CD4-positive, alpha-beta T cell treated with Interferon gamma for 1 hour (primary cell): ENCODE measurements around the gene HOXB8.

Experiments used
- DNase-seq: peaks from one replicate; pipeline ENCODE4 v3.0.0-alpha.2; 2020

The HOXB8 gene

DNA sequence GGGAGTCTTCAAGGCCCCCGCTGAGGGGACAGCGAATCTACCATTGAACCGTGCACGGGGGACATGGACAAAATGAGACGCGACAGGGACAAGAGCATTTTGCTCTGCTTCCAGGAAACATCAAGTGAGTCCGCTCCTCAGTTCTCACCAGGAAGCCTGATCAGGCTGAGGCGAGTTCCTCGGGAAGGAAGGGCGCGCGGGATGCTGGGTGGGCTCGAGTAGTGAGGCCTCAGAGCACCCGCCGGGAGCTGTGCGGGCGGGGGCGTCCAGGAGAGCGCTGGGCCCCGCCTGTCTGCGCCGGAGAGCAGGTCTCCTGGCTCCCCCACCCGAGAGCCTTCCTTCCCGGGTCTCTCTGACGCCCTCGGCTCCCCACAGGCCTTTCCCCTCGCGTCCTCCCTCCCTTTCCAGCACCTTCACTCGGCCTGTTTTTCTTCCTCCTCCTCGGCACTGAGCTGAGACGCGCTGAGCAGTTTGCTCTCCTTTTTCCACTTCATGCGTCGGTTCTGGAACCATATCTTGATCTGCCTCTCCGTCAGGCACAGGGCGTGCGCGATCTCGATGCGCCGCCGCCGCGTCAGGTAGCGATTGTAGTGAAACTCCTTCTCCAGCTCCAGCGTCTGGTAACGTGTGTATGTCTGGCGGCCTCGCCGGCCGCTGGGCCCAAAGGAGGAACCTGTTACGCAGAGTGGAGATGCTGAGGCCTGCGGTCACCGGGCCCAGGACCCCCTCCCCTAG, 18.9 kb downstream of the HOXB8 start:
- DNase-seq: no peak

DNA sequence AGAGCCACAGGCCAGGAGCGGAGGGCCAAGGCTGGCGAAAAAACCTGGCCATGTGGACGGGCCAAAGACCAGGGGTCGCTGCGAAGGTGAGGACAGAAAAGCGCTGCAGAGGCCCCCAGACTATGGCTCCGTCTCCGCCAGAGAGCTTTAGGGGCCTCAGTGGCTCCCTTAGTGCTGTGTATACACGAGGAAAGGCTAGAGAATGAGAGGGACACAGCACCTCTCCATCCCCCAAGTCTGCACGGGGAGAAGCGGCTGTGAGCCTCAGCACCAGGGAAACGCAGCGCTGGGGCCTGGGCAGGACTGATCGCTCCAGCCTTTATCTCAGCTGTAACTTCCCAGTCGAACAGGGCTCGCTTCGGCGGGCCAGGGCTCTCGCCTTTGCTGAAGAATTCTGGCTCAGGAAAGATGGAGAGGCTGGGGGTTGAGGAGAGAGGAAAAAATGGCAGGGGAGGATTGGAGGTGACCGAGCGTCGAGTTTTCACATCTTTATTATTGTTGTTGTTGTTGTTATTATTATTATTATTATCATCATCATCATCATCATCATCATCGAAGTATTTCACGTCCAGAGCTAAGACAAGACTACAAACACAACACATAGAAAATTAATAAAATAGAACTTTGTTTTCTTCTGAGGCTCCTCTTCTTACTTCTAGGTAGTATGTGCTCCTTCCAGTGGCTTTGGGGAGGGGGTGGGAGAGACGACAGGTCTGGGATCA, 19.7 kb downstream of the HOXB8 start:
- DNase-seq: no peak

DNA sequence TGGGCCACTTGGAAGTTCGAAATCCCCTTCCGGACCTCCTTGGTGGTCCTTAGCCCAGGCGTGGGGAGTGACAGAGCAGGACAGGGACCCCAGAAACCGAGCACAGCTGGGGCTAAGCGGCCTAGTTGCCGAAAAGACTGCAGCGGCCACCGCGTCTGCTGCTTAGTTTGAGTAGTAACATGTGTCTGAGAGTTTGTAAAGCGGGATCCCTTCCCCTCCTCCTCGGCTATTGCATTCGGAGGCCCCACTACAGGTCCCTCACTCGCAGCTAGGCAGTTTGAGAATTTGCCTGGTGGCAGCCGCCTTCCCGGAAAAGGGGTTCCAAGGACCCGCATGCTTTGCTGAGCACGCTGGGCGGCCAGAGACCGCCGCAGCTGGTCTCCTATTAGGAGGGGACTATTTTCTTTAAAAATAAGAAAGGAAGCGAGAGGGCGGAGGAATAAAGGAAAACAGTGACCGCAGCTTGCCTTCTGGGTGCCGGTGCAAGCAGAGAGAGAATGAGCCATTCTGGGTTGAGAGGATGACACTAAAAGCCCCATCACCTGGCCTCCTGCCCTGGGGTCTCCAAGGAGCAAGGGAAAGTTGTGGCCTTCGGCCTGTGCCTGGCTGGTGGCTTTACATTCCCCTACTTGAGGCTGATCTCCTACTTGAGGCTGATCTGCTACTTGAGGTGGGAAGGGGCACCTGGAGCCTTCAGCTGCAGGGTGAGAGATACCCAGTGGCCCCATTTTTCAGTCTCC, 20.4 kb downstream of the HOXB8 start:
- DNase-seq: no peak

DNA sequence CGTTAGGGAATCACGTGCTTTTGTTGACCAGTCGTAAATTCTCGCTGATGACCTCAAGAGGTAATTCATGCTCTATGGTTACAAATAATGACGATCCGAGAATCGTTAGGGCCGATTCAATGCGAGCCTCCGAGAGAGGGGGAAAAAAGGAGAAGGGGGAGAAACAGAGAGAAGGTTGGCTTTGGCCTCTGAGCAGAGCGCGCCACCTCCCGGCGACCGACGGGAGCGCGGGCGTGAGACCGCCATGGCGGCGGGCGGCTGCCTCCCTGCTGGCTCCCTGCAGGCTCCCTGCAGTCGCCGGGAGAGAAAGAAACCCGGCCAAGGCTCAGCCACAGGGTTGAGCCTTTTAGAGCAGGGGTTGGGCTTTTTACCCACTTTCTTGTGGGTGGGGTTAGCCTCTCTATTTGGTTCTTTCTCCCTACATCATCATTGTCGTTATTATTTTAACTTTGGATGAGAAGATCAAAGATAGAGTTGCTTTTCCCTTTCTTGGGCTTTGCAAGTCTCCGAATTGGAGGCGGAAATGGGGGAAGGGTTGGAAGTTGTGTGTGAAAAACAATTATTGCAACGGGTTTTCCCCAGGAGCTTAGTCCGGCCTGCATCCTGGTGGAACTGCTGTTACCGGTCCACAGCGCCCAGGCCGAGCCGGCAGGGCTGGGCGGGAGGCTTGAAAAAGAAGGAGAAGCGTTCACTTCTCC, 21.1 kb downstream of the HOXB8 start:
- DNase-seq: peak; percentile 72

DNA sequence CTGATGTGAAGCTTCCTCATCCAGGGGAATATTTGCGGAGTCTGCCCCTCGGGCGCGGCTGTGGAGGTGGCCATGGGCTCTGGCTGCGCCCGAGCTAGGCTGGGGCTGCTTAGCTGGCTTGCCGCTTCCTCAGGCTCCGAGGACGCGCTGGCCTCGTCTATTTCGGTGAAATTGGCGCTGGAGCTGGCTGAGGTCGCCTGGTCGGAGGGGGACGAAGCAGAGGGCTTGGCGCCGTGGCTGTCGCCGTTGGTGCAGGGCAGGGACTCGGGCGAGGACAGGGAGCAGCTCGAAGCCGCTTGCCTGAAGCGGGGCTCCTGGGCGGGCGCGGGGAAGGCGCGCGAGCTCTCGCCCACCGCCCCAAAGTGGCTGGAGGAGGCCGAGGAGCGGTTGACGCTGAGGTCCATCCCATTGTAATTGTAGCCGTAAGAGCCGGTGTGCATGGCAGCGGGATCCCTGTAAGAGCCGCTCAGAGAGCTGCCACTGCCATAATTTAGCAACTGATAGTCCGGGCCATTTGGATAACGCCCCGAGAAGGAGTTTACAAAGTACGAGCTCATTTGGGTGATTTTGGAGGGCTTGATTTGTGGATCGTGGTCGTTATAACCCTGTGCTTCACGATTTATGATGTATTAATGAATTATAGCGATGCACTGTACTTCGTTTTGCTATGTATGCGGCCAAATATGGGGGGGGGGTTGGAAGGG, 21.8 kb downstream of the HOXB8 start, which contains the start of gene HOXB5:
HOXB5 (minus strand) TSS at position 654 of the 704 bp plus-strand sequence; CDS start at position 557, 97 bp downstream.
- DNase-seq: no peak

DNA sequence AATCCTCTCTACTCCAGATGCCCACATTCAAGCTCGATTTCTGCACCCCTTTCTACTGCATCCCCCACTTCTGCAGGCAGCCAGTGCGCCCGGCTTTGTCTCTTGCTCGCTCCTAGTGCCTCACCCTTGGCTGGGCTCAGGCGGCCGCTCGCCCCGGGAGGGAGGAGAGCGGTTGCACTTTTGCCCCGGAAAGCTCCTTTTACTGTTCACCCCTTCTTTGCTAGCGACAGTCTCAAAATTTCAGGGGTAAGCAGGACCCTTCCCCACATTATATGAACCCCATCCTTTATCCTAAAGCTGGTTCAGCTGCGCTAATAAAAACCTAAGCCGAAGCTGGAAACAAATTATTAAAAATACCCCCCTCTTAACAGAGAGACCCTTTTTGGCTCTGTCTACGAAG, 22.5 kb downstream of the HOXB8 start:
- no peak for DNase-seq

DNA sequence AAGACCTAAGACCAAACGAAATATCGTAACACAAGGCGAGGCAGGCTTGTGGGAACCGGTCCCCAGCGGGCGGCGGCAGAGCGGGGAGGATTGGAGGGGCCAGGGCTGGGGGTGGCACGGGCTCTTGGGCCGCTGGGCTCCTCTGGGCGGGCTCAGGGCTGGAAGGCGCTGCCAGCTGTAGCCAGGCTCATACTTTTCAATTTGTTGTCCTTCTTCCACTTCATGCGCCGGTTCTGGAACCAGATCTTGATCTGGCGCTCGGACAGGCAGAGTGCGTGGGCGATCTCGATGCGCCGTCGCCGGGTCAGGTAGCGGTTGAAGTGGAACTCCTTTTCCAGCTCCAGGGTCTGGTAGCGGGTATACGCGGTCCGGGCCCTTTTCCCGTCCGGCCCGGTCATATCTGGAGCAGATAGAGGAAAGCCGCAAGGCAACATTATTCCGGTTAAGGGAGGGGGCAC, 23.0 kb downstream of the HOXB8 start:
- no peak for DNase-seq

DNA sequence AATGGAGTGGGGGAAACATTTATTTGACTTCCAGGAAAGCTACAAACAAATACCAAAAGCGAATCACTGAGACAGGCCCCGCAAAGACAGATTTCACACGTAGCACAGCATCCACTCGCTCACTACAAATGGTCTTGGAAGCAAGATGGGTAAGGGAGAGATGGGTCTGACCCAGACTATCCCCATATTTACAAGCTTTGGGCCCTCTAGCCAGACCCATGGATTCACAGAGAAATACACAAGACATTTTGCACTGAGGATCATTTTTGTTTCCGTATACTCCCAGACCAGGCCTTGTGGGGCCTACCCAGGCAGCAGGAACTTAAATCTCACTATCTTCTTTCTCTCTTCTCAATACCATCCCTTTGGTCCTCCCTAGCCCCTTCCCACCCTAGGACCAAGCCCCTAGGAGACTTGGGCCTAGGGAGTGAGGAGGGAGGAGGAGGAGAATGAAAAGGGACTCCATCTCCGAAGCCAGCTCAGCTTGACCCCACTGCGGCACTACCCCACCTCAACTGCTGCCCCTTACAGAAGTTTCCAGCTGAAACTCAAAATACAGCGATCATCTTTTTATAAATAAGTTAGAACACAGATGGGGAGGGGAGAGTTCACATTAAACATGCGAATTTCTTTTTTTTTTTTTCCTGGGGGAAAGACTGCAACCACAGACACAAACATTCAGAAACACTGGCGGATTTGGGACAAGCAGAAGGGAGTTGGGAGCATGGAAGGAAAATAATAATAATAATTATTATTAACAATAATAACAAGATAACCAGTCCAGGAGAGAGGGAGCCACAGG, 23.6 kb downstream of the HOXB8 start:
- no peak for DNase-seq

DNA sequence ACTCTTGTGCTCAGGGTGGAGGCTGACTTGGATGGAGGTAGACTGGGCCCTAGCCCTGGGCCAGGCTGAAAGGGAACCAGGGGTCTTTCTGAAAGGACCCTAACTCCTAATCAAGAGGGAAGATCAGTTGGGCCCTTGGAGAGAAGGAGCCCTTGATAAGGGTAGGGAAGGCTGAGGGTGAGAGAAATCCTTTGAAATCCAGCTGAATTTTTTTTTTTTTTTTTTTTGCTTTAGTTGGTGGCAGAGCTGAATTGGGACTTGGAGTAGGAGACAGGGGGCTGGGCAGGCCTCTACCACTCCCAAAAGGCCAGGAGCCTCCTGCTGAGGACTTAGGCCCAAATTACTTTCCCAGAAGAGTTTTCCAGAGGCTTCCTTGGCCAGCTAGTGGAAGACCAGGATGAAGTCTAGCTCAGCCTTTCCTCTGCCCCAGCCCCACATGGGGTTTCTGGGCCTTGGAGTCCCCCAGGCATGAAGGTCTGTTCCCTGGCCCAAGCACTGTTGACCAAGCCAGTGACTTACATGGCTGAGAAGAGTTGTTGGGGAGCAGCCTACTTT, 24.4 kb downstream of the HOXB8 start:
- no peak for DNase-seq

DNA sequence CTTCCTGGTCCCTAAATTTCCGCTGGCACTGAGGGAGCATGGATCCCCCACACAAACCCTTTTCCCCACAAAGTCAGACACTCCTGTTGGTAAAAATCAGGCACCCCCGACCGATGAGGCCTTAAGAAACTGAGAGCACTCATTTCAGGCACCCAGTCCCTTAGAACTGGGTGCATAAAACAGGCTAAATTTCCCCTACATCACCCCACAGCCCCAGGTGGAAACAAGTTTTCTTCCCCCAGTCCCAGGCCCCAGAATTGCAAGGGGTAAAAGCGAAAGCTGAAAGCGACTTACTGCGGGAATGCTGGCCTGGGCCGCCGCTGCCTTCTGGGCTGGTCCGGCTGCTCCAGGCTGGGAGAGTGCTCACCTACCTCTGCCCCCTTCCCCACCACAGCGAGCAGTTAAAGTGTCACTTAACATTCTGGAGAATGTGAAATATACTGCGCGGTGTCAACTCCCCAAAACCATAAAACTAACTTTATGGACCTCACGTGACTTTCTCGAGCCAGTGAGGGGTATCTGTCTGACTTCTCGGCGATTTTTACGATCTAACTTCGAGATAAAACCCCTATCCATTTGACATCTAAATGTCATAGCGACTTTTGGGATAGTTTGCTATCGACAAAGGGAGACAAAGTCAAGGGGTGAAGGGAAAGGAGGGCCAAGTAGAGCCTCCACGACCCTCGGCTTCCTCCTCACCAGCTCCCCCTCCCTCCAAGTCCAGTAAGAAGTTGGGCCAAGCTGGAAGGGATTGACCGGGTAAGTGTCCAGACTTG, 25.1 kb downstream of the HOXB8 start, which contains the start of gene HOXB3:
HOXB3 (minus strand) TSS at position 411 of the 776 bp plus-strand sequence. CDS start 37,767 bp downstream, outside the sequence.
- no peak for DNase-seq

DNA sequence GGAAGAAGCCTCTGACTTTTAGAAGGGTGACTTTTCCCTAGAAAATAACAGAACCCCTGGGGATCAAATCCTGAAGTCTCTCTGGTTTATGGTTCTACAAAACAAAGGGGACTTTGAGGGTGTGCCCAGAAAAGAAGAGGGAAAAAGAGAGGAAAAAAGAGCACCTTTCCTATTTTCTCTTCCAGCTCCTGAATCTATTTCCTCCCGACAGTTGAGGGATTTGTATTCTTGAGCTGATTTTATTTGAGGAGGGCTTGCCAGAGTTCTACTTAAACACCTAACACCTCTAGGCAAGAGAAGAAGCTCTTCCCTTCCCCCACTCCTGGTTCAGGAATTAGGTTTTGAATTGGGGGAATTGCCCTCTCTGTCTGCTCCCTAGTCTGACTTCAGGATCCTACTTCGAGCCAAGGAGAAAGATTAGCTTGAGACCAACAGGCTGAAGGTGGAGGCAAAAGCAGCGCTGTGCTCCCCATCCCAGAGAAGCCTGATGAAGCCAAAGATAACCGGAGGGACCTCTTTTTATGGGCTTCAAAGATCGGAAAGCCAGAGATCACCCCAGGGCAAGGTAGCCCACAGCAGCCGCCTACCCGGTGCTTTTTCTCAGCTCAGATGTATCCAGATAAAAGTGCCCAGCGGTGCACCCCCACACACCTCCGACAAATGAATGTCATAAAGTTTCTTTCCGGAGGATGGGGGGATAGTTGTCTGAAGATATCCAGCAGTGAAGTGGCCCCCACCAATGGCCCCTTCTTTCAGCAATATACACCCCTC, 25.8 kb downstream of the HOXB8 start:
- DNase-seq: no peak

DNA sequence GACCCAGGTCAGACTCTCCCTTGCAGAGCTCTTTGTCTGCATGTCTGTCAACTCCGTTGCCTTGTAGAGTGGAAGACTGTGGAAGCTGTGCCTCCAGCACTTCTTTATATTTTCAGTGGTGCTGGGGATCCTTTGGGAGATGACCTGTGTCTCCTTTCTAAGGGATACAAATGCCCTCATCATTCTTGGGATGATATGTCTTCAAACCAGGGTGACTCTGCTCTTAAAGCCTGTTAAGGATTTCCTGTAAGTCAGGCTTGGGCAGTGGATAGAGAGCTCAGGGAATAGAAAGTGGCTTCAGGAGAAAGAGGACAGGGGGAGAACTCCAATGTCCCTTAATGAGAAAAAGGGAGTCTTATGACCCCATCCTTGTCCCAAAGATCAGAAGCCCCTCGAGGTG, 26.6 kb downstream of the HOXB8 start:
- no peak for DNase-seq

DNA sequence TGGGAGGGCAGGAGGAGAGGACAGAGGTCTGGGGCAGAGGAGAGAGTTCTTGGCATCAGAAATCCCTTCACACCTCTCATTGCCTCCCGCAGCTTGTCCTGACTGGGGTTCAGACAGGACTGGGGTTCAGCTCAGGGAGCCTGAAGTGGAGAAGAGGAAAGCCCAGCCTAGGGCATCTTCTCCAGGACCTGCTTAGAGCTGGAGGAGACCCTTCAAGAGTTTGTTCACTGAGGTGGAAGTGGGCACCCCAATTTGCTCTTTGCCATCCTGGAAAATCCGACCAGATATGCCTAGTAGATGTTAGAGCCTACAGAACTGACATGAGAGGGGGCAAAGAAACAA, 27.0 kb downstream of the HOXB8 start:
- no peak for DNase-seq

DNA sequence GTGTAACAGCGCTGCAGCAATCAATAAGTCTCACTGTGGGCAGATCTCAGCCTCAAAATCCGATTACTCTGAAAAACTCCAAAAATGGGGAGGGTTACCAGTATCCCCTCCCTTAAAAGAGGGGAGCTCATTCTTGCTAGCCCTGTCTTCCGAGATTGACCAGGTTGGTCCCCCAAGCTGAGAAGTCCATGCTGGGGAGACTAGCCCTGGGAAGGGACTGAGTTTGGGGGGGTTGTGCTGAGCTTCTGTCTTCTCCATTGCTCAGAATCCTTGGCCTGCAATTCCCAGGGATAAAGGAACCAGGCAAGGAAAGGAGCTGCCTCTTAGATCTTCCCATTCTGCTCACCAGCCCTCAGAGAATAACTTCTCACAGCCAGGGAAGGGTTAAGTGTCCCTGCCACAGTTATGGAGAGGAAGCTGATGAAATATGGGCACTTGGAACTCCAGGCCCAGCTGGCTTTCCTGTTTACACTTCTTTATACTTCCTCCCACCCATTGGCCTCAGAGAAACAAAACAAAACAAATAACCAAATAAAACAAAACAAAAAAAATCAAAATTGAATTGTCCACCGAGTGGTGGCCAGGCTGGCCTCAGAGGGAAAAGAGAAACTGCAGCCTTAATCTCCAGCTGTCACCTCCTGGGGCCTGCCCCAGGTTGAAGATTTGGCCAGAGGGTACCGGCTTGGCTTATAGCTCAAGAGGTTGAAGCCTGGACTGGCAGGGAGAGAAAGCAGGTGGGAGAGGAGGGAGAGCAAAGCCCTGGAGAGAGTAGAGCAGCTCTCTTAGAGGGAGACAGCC, 27.6 kb downstream of the HOXB8 start:
- DNase-seq: no peak

DNA sequence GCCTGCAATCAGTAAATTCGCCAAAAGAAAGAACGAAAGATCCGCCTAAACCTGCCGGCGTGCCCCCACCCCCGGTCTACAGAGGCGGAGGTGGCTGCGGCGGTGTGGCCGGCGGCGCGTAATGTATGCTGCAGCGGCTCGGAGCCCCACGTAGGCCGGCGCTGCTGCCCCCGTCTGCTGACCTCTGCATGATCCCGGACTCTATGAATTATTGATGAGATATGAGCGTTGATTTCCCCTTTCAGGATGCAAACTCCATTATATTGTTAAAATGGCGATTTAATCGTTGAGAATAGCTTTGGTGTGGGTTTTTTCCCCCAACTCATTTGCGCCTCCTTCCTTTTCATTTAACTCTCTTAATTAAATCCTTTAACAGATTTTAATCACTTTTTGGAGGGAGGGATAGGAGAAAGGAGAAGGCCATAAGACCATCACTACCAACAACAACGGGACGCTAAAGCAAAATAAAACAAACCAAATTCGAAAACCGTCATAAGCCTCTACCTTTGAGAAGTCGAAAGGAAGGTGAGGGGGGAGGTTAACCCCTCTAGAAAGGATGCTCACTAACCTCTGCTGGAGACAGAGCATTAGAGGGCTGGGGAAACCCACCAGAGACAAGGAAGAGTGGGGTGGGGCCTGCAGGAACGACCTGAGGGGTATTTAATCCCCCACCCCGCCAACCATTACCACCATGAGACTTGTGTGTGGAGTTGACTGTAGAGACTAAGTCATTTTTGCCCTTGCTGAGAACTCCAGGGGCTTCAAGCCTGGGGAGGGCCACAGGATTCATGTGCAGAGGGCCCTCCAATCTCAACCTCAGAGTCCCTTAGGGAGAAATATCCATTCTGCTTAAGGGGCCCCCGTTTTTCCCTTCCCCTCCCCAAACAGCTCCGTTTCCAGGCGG, 28.5 kb downstream of the HOXB8 start:
- DNase-seq: no peak

DNA sequence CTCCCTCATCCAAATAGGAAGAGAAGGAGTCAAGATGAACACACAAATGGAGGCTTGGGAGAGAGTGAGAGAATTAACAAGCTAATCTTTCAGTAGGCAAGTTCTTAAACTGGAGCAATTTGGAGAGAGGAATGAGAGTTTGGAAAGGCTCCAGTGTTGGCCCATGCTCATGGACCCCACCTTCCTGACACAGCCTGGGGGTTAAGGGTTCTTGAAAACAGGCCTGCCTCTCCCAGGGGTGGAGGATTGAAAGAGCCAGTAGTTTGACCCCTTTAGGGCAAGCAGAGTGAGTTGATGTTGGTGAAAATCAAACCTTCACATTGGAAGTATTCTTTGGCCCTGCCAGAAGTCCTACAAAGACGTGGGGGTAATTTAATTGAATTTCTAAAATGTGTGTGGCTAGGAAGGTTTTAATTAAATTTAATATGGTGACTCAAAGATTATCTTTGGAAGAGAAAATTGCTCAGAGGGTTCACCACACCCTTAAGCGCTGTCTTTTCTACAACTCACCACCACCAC, 30.8 kb downstream of the HOXB8 start:
- no peak for DNase-seq

DNA sequence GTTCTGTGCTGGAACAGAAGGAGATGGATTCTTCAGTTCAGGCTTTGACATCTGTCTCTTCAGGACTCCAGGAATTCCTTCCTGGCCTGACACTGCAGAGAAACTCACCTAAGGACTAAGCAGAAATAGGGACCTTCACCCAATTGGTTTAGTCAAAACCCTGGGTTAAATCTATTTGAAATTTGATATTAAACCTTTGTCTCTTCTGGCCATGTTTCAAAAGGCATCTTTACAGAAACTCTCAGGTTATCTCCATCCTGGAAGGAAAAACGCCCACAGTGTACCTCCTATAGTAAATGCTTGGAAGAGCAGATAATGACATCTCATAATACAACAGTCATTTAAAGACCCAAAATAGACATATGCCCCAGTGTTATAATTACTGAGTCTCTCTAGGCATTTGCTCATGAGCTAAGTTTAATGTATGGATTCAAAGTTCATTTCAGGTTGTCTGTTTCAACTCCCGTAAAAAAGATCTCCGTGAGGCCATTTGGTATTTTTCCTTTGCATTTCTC, 31.3 kb downstream of the HOXB8 start:
- no peak for DNase-seq
